SK-N-SH treated with all-trans-retinoic acid at 6 μM for 48 hours (cell line): ENCODE data around the gene LRMDA.
A peak's percentile ranks its signal among the peaks of the same experiment; 100 is the strongest.

Source experiments
- ATAC-seq: fragments of 200-7000 bp; cut with Tn5 transposase; 3 replicates; pipeline ENCODE4 v1.9.1; 2020; ENCODE audit warnings: mild to moderate bottlenecking, moderate library complexity
- ARNTL ChIP-seq: fragments of 450-650 bp; formaldehyde crosslinking; IDR thresholded peaks from 2 replicates; pipeline ENCODE4 v1.5.0; 2020; ENCODE audit warnings: low read depth, mild to moderate bottlenecking, moderate library complexity, borderline replicate concordance
- BACH2 ChIP-seq: fragments of 250-450 bp; sonication (Bioruptor Pico); IDR thresholded peaks from 2 replicates; pipeline ENCODE4 v1.9.0; 2021; ENCODE audit warnings: mild to moderate bottlenecking, borderline replicate concordance
- CSDC2 ChIP-seq: fragments of 250-450 bp; sonication (Bioruptor Pico); IDR thresholded peaks from 2 replicates; pipeline ENCODE4 v1.5.0; 2020; ENCODE audit warnings: mild to moderate bottlenecking, moderate library complexity
- ESRRG ChIP-seq: fragments of 250-450 bp; sonication (Bioruptor Pico); IDR thresholded peaks from 2 replicates; pipeline ENCODE4 v1.6.1; 2021; ENCODE audit warnings: mild to moderate bottlenecking
- GLIS3 ChIP-seq: fragments of 250-450 bp; sonication (Bioruptor Pico); IDR thresholded peaks from 2 replicates; pipeline ENCODE4 v1.5.0; 2020; ENCODE audit warnings: mild to moderate bottlenecking, moderate library complexity
- OSR1 ChIP-seq: fragments of 250-450 bp; sonication (Bioruptor Pico); IDR thresholded peaks from 2 replicates; pipeline ENCODE4 v1.8.0; 2022; ENCODE audit warnings: moderate library complexity, mild to moderate bottlenecking, inconsistent platforms
- PPARA ChIP-seq: fragments of 250-450 bp; sonication (Bioruptor Pico); IDR thresholded peaks from 2 replicates; pipeline ENCODE4 v1.5.0; 2020; ENCODE audit warnings: mild to moderate bottlenecking, borderline replicate concordance
- RARB ChIP-seq: fragments of 250-450 bp; sonication (Bioruptor Pico); IDR thresholded peaks from 2 replicates; pipeline ENCODE4 v1.8.0; 2021; ENCODE audit warnings: mild to moderate bottlenecking, moderate library complexity
- TCF4 ChIP-seq: fragments of 250-450 bp; sonication (Bioruptor Pico); IDR thresholded peaks from 2 replicates; pipeline ENCODE4 v1.8.0; 2021; ENCODE audit warnings: mild to moderate bottlenecking, moderate library complexity, borderline replicate concordance
- ZC3H10 ChIP-seq: fragments of 250-450 bp; sonication (Bioruptor Pico); IDR thresholded peaks from 2 replicates; pipeline ENCODE4 v1.5.1; 2021; ENCODE audit warnings: mild to moderate bottlenecking, moderate library complexity
- ZFP3 ChIP-seq: fragments of 250-450 bp; sonication (Bioruptor Pico); IDR thresholded peaks from 2 replicates; pipeline ENCODE4 v1.5.0; 2020; ENCODE audit warnings: mild to moderate bottlenecking, moderate library complexity
- ZNF565 ChIP-seq: fragments of 450-650 bp; formaldehyde crosslinking; conservative IDR thresholded peaks from 2 replicates; pipeline ENCODE4 v1.5.0; 2020; ENCODE audit warnings: low read depth, mild to moderate bottlenecking, moderate library complexity
- ZNF70 ChIP-seq: fragments of 450-650 bp; formaldehyde crosslinking; IDR thresholded peaks from 2 replicates; pipeline ENCODE4 v1.5.0; 2020; ENCODE audit warnings: mild to moderate bottlenecking, moderate library complexity
- ZNF8 ChIP-seq: fragments of 450-650 bp; formaldehyde crosslinking; IDR thresholded peaks from 2 replicates; pipeline ENCODE4 v1.5.0; 2020; ENCODE audit warnings: mild to moderate bottlenecking, moderate library complexity
- TF ChIP-seq, protein P1 (sequence below): fragments of 250-450 bp; sonication (Bioruptor Pico); IDR thresholded peaks from 2 replicates; pipeline ENCODE4 v1.5.1; 2021; ENCODE audit warnings: mild to moderate bottlenecking, moderate library complexity
- TF ChIP-seq, protein P2 (sequence below): fragments of 250-450 bp; sonication (Bioruptor Pico); IDR thresholded peaks from 2 replicates; pipeline ENCODE4 v1.5.1; 2020; ENCODE audit warnings: low read depth, mild to moderate bottlenecking, moderate library complexity
- TF ChIP-seq, protein P3 (sequence below): fragments of 250-450 bp; sonication (Bioruptor Pico); IDR thresholded peaks from 2 replicates; pipeline ENCODE4 v1.8.0; 2020; ENCODE audit warnings: mild to moderate bottlenecking, moderate library complexity, borderline replicate concordance
- TF ChIP-seq, protein P4 (sequence below): fragments of 250-450 bp; sonication (Bioruptor Pico); IDR thresholded peaks from 2 replicates; pipeline ENCODE4 v1.5.0; 2020; ENCODE audit warnings: mild to moderate bottlenecking, moderate library complexity
- TF ChIP-seq, protein P5 (sequence below): fragments of 250-450 bp; sonication (Bioruptor Pico); IDR thresholded peaks from 2 replicates; pipeline ENCODE4 v1.8.0; 2021; ENCODE audit warnings: low read depth, mild to moderate bottlenecking, moderate library complexity, borderline replicate concordance

LRMDA gene

DNA sequence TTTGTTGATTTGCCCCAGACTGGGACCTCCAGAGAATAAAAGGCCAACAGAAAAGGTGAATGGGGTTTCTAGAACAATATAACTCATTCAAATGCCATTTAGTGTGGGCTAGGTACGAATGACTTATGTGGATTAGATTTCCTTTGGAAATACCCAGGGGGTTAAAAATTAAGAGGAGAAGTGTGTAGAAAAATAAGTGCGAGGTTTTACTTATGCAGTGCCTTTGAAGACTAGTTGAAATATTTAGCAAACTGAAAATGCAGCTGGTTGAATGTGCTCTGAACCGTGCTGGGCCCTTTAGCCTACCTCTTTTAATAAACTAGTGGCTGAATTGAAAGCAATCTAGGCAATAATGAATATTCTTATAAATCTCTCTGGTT lies 180.6 kb downstream of the LRMDA start:
- no peak for ATAC-seq
- TF ChIP-seq ZNF70 (CRISPR knock-in tag) (no peak), ZNF565 (CRISPR knock-in tag) (no peak), RARB (no peak)

DNA sequence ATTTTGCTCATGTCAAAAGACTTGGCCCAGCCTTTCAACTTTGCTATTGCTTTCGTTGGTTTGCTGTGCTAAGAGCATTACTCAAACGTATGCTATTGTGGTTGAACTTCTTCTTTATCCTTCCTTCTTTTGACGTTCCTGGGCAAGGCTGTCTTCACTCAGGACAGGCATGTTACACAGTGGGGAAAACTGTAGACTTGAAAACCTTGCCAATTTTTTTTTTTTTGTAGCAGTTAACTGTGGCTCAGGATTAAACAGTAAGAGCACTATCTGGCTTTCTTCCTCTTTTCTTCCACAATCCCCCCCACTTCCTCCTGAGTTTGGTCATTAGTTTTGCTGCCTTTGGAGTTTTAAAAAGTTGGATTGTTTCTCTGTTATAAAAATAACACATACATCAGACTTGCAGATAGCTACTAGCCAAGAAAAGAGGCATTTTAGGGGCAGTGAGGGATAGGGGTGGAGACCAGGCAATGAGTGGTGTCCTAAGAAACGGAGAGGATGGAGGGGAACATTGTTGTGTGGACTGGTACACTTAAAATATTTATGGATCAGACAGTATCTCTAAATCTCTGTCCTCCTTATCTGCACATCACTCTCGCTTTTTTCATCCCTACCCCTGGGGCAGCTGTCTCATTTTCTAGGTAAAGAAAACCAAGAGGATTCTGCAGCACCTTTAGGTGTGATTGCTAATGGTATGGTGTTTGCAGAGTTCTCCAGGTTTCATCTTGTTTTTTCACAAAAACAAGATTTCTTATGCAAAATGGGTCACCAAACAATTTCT lies 181.7 kb downstream of the LRMDA start:
- TF ChIP-seq, protein P1, sequence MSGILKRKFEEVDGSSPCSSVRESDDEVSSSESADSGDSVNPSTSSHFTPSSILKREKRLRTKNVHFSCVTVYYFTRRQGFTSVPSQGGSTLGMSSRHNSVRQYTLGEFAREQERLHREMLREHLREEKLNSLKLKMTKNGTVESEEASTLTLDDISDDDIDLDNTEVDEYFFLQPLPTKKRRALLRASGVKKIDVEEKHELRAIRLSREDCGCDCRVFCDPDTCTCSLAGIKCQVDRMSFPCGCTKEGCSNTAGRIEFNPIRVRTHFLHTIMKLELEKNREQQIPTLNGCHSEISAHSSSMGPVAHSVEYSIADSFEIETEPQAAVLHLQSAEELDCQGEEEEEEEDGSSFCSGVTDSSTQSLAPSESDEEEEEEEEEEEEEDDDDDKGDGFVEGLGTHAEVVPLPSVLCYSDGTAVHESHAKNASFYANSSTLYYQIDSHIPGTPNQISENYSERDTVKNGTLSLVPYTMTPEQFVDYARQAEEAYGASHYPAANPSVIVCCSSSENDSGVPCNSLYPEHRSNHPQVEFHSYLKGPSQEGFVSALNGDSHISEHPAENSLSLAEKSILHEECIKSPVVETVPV (CRISPR knock-in tag) = no peak
- no peak for TF ChIP-seq ARNTL
- TF ChIP-seq OSR1 (CRISPR knock-in tag) = no peak
- no peak for TF ChIP-seq ESRRG (CRISPR knock-in tag)
- TF ChIP-seq ZNF8 (CRISPR knock-in tag) = no peak
- no peak for ATAC-seq

DNA sequence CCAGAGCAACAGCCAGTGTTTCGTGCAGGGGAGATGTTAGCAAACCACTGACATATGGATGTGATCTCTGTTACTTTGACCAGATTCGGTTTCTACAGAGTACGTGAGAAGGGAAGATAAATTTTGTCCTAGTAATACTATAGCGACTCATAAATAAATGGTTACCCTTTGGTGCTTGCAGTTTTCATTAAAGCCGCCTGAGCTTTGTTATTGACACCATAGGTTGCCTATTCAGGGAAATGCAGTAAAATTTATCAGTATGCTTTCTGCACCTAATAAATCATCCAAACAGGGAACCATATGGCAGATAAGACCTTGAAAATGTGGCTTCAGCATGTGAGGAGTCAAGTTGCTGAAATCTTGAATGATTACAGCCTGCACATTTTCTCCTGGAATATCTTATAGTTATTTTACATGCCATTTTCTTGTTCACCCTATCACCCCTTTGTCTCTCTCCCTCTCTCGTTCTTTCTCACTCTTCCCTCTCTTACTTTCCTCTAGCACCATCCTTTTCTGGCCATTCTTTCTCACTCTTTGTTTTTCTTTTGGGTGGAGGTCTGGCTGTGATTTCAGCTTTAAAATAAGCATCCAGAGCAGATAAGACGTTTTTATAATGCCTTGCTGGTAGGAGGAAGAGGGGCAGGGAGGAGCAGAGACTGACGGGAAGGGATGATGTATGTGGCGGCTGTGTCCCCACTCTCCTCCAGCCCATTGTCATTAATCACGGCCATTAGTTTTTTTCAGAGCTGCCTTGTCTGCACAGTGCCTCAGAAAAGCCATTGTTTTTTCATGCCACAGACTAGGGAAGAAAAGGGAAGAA lies 182.5 kb downstream of the LRMDA start:
- TF ChIP-seq GLIS3 (no peak), TCF4 (peak; percentile 47)
- no peak for ATAC-seq

DNA sequence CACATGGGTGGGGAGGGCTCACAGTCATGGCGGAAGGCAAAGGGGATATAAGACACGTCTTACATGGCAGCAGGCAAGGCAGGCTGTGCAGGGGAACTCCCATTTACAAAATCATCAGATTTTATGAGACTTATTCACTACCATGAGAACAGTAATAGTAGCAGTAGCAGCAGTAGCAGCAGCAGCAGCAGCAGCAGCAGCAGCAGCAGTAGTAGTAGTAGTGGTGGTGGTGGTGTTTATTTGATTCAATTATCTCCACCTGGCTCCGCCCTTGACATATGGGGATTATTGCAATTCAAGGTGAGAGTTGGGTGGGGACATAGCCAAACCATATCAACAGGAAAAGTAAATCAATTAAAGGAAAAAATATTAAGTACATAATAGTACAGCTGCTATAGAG lies 184.7 kb downstream of the LRMDA start:
- ATAC-seq = no peak
- TF ChIP-seq ZNF565 (CRISPR knock-in tag) = no peak
- no peak for TF ChIP-seq PPARA (CRISPR knock-in tag)
- no peak for TF ChIP-seq GLIS3
- TF ChIP-seq BACH2 = no peak
- TF ChIP-seq CSDC2 (CRISPR knock-in tag) = no peak
- no peak for TF ChIP-seq ZFP3
- TF ChIP-seq, protein P2, sequence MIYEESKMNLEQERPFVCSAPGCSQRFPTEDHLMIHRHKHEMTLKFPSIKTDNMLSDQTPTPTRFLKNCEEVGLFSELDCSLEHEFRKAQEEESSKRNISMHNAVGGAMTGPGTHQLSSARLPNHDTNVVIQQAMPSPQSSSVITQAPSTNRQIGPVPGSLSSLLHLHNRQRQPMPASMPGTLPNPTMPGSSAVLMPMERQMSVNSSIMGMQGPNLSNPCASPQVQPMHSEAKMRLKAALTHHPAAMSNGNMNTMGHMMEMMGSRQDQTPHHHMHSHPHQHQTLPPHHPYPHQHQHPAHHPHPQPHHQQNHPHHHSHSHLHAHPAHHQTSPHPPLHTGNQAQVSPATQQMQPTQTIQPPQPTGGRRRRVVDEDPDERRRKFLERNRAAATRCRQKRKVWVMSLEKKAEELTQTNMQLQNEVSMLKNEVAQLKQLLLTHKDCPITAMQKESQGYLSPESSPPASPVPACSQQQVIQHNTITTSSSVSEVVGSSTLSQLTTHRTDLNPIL (CRISPR knock-in tag) = no peak
- TF ChIP-seq, protein P3, sequence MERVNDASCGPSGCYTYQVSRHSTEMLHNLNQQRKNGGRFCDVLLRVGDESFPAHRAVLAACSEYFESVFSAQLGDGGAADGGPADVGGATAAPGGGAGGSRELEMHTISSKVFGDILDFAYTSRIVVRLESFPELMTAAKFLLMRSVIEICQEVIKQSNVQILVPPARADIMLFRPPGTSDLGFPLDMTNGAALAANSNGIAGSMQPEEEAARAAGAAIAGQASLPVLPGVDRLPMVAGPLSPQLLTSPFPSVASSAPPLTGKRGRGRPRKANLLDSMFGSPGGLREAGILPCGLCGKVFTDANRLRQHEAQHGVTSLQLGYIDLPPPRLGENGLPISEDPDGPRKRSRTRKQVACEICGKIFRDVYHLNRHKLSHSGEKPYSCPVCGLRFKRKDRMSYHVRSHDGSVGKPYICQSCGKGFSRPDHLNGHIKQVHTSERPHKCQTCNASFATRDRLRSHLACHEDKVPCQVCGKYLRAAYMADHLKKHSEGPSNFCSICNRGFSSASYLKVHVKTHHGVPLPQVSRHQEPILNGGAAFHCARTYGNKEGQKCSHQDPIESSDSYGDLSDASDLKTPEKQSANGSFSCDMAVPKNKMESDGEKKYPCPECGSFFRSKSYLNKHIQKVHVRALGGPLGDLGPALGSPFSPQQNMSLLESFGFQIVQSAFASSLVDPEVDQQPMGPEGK (CRISPR knock-in tag) = no peak
- no peak for TF ChIP-seq OSR1 (CRISPR knock-in tag)
- no peak for TF ChIP-seq ZC3H10 (CRISPR knock-in tag)

DNA sequence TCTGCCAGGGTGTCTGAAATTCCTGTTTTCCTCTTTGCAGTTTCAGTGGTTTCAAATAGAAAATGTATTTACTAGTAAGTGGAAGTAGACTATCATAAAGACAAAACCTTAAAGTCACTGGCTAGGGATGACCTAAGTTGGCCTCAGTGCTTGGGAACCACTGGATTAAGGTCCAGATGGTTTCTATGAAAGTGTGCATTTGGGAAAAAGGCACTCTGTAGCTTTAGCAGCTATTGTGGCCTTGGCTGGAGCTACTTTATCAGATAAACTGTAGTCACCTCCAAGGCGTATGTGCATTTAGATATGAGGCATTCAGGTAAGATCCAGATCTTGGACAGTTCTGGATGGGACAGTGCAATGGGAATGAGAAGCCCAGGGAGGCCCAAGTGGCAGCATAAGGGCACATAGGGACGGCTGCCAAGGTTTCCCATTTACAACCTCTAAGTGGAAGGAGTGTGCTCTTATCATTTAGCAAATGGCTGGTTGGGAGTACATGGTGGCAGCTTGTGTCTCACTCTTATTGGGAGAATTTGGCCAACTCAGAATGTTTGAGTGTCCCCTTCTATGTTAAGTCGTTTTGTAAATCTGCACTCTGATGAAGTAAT lies 185.6 kb downstream of the LRMDA start:
- no peak for TF ChIP-seq RARB
- no peak for TF ChIP-seq ARNTL
- no peak for TF ChIP-seq TCF4
- TF ChIP-seq, protein P4, sequence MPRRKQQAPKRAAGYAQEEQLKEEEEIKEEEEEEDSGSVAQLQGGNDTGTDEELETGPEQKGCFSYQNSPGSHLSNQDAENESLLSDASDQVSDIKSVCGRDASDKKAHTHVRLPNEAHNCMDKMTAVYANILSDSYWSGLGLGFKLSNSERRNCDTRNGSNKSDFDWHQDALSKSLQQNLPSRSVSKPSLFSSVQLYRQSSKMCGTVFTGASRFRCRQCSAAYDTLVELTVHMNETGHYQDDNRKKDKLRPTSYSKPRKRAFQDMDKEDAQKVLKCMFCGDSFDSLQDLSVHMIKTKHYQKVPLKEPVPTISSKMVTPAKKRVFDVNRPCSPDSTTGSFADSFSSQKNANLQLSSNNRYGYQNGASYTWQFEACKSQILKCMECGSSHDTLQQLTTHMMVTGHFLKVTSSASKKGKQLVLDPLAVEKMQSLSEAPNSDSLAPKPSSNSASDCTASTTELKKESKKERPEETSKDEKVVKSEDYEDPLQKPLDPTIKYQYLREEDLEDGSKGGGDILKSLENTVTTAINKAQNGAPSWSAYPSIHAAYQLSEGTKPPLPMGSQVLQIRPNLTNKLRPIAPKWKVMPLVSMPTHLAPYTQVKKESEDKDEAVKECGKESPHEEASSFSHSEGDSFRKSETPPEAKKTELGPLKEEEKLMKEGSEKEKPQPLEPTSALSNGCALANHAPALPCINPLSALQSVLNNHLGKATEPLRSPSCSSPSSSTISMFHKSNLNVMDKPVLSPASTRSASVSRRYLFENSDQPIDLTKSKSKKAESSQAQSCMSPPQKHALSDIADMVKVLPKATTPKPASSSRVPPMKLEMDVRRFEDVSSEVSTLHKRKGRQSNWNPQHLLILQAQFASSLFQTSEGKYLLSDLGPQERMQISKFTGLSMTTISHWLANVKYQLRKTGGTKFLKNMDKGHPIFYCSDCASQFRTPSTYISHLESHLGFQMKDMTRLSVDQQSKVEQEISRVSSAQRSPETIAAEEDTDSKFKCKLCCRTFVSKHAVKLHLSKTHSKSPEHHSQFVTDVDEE (CRISPR knock-in tag) = no peak
- TF ChIP-seq, protein P5, sequence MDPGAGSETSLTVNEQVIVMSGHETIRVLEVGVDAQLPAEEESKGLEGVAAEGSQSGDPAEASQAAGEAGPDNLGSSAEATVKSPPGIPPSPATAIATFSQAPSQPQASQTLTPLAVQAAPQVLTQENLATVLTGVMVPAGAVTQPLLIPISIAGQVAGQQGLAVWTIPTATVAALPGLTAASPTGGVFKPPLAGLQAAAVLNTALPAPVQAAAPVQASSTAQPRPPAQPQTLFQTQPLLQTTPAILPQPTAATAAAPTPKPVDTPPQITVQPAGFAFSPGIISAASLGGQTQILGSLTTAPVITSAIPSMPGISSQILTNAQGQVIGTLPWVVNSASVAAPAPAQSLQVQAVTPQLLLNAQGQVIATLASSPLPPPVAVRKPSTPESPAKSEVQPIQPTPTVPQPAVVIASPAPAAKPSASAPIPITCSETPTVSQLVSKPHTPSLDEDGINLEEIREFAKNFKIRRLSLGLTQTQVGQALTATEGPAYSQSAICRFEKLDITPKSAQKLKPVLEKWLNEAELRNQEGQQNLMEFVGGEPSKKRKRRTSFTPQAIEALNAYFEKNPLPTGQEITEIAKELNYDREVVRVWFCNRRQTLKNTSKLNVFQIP (CRISPR knock-in tag) = no peak
- TF ChIP-seq, protein P3 (CRISPR knock-in tag) = no peak
- TF ChIP-seq GLIS3 = no peak
- TF ChIP-seq PPARA (CRISPR knock-in tag) = no peak
- ATAC-seq = no peak
